NOMO-1 treated with DMSO at 0.1 percent for 48 hours (cell line): ENCODE results near the gene APBB2.
"Not testable (repeated sequence)": the region's sequence is repeated elsewhere in the genome, so short reads cannot be mapped to it uniquely, and the experiment has no call there.

Experiments used
- DNase-seq: peaks from one replicate; lab custom pipeline; 2025; ENCODE audit not compliant: unreplicated experiment; lab: John Stamatoyannopoulos, UW

The APBB2 gene

DNA sequence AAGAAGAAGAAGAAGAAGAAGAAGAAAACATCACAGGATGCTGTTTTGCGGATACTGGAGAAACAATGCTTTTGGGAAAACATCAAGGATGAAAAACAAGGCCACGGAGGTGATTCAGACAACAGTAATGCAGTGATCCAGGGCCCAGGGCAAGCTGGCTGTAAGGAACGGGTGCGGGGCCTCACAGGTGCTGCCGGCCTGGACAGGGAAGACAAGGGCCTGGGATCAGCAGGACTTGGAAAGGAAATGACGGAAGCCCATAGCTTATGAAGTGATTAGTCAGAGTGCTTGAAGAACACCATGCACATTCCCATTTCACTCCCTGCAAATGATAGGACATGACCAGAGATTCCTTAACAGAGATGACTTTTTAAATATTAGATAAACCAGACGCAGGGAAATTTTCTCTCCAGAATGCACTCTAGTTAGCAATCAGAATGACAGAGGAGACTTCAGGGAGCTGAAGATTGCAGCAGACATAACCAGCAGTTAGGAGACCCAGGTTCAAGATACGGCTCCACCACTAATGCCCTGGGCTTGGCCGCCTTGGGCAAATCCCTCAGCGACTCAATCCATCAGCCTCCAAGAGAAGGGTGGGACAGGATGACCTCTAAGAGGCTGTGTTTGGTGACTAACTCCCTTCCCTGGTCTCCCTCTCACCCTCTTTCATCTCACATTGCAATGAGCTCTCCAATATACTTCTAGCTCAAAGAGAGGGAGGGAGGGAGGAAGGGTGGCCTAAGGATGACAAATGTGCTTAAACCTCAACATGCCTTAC lies 54.1 kb downstream of the APBB2 start:
- no peak for DNase-seq

- no peak for DNase-seq
Observed at GRCh38 chr4:41158756-41159155, 55.6 kb downstream of the APBB2 start.

DNA sequence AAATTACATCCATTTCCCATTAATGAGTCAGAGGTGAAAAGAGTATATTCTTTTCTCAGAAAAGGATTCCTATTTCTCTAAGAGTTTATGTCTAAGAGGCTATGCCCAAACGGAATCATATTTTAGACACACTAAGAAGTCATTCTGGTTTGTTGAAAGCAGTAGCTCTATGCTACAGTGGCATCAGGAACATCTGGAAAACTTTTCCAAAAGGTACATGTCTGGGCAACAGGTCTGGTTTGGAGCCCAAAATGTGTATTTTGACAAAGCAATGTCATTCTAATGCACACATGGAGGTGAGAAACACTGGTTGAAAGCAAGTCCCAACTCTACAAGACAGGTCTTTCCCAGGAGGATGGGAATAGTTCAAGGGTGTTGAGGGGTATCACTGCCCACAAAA lies 56.1 kb downstream of the APBB2 start:
- no peak for DNase-seq

GRCh38 chr4:41157009-41157408 lies 57.3 kb downstream of the APBB2 start:
- no peak for DNase-seq

DNA sequence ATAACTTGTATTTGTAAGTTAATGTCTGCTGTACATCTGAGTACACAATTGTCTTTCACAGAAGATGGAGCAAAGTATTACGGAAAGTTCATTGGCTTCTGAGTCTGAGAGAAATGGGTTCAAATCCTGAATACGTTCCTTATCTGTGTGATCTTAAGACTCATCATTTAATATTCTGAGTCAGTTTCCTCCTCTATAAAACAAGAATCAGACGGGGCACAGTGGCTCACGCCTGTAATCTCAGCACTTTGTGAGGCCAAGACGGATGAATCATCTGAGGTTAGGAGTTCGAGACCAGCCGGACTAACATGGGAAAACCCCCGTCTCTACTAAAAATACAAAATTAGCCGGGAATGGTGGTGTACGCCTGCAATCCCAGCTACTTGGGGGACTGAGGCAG lies 57.8 kb downstream of the APBB2 start:
- DNase-seq = no peak

DNA sequence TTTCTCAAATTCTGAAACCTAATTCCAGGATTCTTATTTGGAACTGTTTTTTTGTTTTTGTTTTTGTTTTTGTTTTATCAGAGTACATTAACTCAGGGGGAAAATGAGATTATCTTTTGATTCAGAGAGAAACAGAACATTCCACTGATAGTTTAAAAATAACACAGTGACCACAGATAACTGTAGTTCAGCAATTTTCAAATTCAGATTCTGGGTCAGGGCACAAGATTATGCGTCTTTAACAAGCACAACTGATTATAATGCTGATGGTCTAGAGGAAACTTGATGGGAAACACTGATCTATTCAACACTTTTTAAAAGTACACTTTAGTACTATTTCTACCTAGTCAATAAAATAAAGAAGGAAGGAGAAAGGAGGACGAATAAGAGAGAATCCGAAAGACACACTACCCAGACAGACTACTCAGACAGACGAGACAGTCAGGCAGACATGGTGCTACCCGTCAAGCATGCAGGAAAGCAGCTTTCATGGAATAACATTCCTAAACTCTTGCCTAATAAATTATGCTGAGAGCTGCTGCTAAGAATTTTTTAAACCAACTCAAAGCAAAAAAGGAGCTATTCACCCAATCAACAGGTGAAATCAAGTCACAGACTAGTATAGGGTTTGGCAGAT lies 59.0 kb downstream of the APBB2 start:
- DNase-seq = no peak

GRCh38 chr4:41154814-41155177 lies 59.5 kb downstream of the APBB2 start:
- no peak for DNase-seq

DNA sequence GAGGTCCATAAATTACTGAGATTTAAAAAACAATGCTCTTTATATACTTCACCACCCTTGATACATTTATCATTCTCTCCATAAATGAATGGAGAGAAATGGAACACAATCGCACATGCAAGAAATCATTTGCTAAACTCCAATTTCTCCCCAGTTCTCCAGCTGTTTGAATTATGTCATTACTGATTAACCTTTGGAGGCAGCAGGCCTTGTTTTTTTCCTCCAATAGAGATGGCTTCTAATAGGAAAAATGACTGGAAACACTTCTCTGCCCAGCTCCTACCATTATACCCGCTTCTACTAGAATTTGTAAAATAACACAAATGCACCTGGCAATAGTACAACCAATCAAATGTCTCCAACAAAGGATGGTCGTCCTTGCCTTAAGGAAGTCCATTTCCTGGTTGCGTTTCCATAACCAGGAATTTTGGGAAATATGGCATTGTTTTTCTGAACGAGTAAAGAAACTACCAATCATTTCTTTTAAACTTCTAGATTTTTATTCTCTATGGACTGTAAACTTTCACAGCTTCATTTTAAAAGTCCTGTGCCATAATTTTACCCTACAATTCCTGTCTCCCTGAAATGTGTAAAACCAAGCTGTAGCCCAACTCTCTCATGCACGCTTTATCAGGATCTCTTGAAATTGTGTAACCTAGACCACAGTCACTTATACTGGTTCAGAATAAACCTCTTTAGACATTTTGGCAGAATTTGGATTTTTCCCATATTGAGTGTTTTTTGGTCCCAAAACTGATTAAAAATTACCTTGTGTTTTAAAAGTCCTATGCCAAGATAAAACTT lies 60.1 kb downstream of the APBB2 start:
- no peak for DNase-seq

GRCh38 chr4:41150401-41150800 lies 63.9 kb downstream of the APBB2 start:
- DNase-seq = no peak

- DNase-seq = not testable (repeated sequence)
Observed at GRCh38 chr4:41149568-41149967, 64.8 kb downstream of the APBB2 start.

DNA sequence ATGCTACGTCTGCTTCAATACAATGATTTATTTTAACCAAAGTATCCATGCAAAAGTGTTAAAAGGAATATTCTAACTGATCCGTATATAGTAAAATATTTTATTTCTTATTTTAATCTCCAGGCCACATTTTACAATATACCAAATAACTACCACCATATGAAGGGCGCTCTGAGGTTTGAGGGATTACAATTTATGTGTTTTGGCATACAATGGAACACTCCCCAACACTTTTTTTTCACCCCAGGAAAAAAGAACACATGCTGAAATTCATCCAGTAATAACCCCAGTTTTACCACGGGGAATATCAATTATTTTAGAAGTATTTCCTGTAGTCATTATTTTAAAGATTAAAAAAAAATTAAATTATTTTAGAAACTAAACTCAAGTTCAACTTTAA lies 65.4 kb downstream of the APBB2 start:
- no peak for DNase-seq

- DNase-seq = no peak
Observed at GRCh38 chr4:41148292-41148691, 66.0 kb downstream of the APBB2 start.

- not testable (repeated sequence) for DNase-seq
Observed at GRCh38 chr4:41147570-41147969, 66.8 kb downstream of the APBB2 start.

DNA sequence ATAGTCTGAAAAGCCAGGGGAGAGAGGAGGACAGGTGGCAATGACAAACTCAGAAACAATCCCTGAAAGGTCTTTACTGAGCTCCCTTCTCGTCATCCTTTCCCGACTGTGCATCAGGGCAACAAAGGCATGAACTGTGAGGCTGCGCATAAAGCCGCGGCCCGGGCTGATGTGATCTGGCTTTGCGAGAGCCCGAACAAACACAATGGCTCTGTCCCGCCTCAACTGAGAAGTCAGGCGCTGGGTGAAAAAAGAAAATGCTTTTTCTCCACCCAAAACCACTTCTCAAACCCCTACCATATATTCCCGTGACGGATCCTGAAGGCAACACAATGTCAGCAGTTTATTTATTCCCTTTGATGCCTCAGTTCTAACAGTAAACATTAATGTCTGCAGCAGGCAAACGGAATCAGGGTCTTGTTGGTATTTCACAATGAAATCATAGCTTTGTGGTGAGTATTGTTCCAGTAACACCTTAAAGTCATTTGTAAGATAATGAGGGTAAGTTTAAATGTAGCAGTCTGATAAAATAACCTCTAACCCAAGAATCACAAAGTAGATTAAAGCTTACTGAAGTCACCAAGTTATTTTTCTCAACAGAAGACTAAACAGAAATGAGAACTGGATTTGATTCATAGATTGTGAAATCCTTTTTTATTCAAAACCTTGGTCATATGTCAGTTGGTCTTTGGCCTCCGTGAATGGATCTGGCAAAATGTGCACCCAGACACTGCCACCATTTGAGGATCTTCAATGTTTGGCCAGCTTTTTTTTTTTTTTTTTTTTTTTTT lies 67.4 kb downstream of the APBB2 start:
- no peak for DNase-seq

GRCh38 chr4:41146196-41146595 lies 68.1 kb downstream of the APBB2 start:
- DNase-seq = no peak

DNA sequence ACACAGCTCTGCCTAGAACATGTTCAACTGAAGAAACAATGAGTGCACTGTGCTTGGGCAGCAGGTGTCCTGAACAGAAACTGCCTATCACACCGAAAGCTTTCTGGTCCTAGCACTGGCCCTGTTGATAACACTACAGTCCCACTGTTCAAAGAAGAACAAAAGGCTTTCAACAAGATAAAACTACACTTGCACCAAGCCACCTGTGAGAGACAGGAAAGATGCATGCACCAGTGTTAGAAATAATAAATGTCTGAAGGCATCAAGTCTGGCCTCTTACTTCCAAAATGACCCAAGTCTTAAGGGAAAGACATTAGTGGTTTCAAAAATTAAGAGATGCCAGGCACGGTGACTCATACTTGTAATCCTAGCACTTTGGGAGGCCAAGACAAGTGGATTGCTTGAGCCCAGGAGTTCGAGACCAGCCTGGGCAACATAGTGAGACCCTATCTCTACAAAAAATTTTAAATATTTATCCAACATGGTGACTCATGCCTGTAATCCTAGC lies 68.7 kb downstream of the APBB2 start:
- DNase-seq = no peak

GRCh38 chr4:41144812-41145211 lies 69.5 kb downstream of the APBB2 start:
- DNase-seq = no peak

DNA sequence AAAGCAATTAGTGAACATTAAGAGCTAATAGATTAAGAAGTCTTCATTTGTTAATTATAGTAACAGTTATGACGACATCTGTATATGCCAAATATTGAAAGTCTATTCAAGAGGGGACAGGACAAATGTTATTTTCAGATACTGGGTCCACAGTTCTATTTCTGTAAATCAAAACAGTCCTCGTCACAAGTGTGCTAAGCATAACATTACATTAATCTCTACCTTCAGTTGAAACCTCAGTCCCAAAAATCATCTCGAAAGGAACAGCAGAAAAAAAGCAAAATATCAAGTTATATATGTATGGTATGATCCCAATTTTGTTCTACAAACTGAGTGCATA lies 70.3 kb downstream of the APBB2 start:
- no peak for DNase-seq

GRCh38 chr4:41143311-41144039 lies 70.9 kb downstream of the APBB2 start:
- no peak for DNase-seq
